ENCODE data around the gene MYH16. TPM values are rescaled to one million over a fixed set of nuclear protein-coding genes. Genes with fewer than 3 reads are reported as not detected.

Gene MYH16
- total and polyA plus RNA-seq, 4 donors, result not detected

GRCh38 chr7:99248391-99249095 lies 24.1 kb upstream of the MYH16 start:
- H3K4me3 ChIP-seq (ENCODE audit: low read depth in 1 of 3, low read length in 3 of 3), result no peak overlapping the region
- H3K27me3 ChIP-seq (ENCODE audit: control insufficient read depth in 4 of 4, insufficient read depth in 4 of 4, low read length in 3 of 4), result no peaks in the 10 kb centered on the region
- H3K9me3 ChIP-seq (ENCODE audit: control insufficient read depth in 4 of 4, low read length in 3 of 4), result no peaks in the 10 kb centered on the region
- no peak for TF ChIP-seq REST (IDR thresholded peaks at IDR 0.05)
- no peak for TF ChIP-seq GABPA (IDR thresholded peaks at IDR 0.05 in 1 of 2, conservative IDR thresholded peaks at IDR 0.05 in 1 of 2)
- no peak for TF ChIP-seq ZBTB33 (IDR thresholded peaks at IDR 0.05)
- TF ChIP-seq ATF3 (IDR thresholded peaks at IDR 0.05), result no peak
- TF ChIP-seq YY1 (IDR thresholded peaks at IDR 0.05), result no peak
- no peak for TF ChIP-seq MAX (IDR thresholded peaks at IDR 0.05)
- no peak for TF ChIP-seq HNF4A (conservative IDR thresholded peaks at IDR 0.05)
- no peak for DNase-seq (ENCODE audit: low spot score)
- H3K9ac ChIP-seq (ENCODE audit: low read depth in 1 of 2, low read length in 2 of 2), result no peak overlapping the region
- no peaks in the 10 kb centered on the region for H3K36me3 ChIP-seq (ENCODE audit: control insufficient read depth in 4 of 4, insufficient read depth in 3 of 4, low read depth in 1 of 4, low read length in 3 of 4)
- H3K4me1 ChIP-seq (ENCODE audit: control insufficient read depth in 4 of 4, insufficient read depth in 4 of 4, low read length in 3 of 4), result no peaks in the 10 kb centered on the region
- H3K27ac ChIP-seq (ENCODE audit: low read depth in 1 of 2, low read length in 2 of 2), result no peak overlapping the region
- WGBS, result 84% methylated on average over 10 of the region's 10 CpGs

- 89% methylated on average over 8 of the region's 8 CpGs for WGBS
- Histone ChIP-seq H3K27ac (ENCODE audit: low read depth in 1 of 2, low read length in 2 of 2) (no peak overlapping the region), H3K36me3 (ENCODE audit: control insufficient read depth in 4 of 4, insufficient read depth in 3 of 4, low read depth in 1 of 4, low read length in 3 of 4) (no peaks in the 10 kb centered on the region), H3K4me3 (ENCODE audit: low read depth in 1 of 3, low read length in 3 of 3) (no peak overlapping the region), H3K9ac (ENCODE audit: low read depth in 1 of 2, low read length in 2 of 2) (no peak overlapping the region), H3K9me3 (ENCODE audit: control insufficient read depth in 4 of 4, low read length in 3 of 4) (no peaks in the 10 kb centered on the region), H3K27me3 (ENCODE audit: control insufficient read depth in 4 of 4, insufficient read depth in 4 of 4, low read length in 3 of 4) (no peaks in the 10 kb centered on the region), H3K4me1 (ENCODE audit: control insufficient read depth in 4 of 4, insufficient read depth in 4 of 4, low read length in 3 of 4) (no peaks in the 10 kb centered on the region)
- no peak for DNase-seq (ENCODE audit: low spot score)
- TF ChIP-seq RAD21 (IDR thresholded peaks at IDR 0.05) (no peak), FOXA2 (IDR thresholded peaks at IDR 0.05) (no peak), JUND (IDR thresholded peaks at IDR 0.05) (no peak), ATF3 (IDR thresholded peaks at IDR 0.05) (no peak), TAF1 (conservative IDR thresholded peaks at IDR 0.05) (no peak), MAX (IDR thresholded peaks at IDR 0.05) (no peak), HNF4A (conservative IDR thresholded peaks at IDR 0.05) (no peak), RXRA (IDR thresholded peaks at IDR 0.05) (no peak), REST (IDR thresholded peaks at IDR 0.05) (no peak), GABPA (IDR thresholded peaks at IDR 0.05 in 1 of 2, conservative IDR thresholded peaks at IDR 0.05 in 1 of 2) (no peak), FOXA1 (IDR thresholded peaks at IDR 0.05) (no peak), HNF4G (IDR thresholded peaks at IDR 0.05) (no peak), SP1 (IDR thresholded peaks at IDR 0.05) (no peak), ZBTB33 (IDR thresholded peaks at IDR 0.05) (no peak)
These were observed 22.6 kb upstream of the MYH16 start for GRCh38 chr7:99249985-99250575.
